GM21786 (cell line): ENCODE results near the gene HIVEP2.
A peak's percentile ranks its signal among the peaks of the same experiment; 100 is the strongest.

Experiments used
- ATAC-seq: cut with Tn5 transposase; IDR thresholded peaks from one replicate; pipeline ENCODE4 v1.9.1; 2021; ENCODE audit not compliant: unreplicated experiment

The HIVEP2 gene

GRCh38 chr6:142946181-142946923 is 1.4 kb upstream of the HIVEP2 start:
- ATAC-seq = no peak

DNA sequence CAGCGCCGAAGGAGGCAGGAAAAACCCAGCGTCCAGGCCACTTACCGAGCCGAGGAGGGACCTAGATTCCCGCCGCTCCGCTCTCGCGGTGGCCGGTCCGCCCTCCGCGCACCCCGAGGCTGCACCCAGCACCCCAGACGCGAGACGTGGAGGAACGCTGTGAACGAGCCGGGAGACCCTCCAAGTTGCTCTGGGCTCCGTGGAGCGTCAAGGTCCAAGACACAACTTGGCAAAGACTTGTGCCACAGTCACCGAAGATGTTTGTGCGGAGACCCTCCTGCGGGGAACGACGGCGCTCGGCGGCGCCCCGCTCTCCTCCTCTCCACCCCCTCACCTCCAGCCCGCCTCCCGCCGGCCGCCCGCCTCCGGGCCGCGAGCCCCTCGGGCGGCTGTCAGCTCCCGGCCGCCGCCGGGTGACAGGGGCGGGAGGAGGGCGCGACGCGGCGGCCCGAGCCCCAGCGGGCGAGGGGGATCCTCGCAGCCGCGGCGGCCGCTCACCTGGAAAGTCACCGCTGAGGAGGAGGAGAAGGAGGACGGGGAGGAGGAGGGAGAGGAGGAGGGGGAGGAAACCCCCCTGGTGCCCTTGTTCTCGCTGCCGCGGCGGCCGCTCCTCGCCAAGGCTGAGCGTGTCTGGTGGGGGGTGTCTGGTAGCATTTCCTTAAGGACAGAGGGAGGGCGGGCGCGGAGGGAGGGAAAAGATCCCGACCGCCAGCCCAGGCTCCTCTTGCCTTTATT is 637 bp upstream of the HIVEP2 start:
- no peak for ATAC-seq

DNA sequence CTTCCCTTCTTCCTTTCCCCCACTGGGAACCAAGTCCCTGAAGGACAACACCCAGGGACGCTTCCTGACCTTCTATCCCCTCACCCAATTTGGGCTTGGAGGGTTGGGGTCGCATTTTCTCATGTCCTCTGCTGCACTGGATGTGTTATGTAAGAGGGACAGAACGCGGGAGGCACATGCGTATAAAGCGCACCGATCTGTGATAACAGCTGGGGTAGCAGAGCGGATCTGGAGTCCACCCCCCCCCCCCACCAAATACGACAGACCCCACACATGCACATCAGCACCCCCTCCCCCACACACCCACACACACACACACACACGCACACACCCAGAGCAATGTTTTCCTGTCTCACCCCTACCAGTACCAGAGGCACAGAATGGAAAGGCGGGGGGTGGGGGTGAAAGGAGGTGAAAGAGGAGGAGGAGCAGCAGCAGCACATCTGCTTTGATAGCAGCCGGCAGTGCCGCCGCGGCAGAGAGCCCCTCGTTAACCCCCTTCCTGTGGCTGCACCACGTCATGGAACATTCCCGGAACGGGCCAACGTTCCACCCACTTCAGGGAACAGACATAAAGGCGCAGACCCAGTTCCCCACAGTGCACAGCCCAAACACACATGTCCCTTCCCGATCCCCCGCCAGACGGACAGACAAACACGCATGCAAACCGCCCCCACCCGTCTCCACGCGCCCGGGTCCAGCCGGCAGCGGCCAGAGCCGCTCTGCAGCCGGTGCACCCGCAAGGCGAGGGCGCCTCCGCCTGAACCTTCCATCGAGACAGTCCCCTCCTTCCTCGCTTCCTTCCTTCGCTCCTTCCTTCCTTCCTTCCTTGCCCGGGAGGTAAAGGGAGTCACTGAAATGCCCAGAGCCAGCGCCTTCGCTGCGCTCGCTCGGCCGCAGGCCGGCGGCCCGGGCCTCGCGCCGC is 590 bp downstream of the HIVEP2 start:
- ATAC-seq = no peak

- ATAC-seq = no peak
Observed at GRCh38 chr6:142943711-142944123, 1.3 kb downstream of the HIVEP2 start.

GRCh38 chr6:142942805-142943227 is 2.2 kb downstream of the HIVEP2 start:
- no peak for ATAC-seq

DNA sequence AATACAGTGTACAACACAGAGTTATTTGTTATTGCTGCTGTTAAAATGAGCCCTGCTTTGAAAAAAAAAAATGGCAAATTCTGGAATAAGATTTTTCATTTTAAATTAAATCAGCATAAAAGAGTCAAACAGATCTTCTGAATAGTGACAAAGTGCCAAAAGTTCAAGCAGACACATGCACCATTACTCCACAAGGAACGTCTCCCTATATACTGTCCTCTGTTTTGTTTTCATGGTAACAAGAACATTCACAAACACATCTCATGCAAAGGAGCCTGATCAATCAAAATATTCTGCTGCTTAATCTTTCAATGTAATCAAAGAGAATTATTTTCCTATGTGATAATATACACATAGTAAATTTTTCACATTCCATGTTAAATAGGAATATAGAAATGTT is 2.7 kb downstream of the HIVEP2 start:
- no peak for ATAC-seq

DNA sequence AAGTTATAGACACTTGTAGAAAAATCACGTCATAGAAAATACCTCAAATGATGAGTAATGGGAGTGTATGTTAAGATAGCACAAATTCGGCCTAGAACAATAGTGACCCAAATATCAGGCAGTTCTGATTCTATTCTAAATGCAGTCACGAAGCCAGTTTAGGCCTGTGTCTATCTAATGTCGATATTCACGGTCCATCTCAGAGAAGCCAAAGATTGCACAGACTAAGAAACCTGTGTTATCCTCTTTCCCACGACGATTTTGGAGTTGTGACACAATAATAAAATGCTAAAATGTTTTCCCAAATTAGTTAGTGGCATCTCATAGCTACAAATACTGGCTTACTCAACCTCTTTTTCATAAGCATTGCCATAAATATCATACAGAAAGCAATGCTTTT is 4.0 kb downstream of the HIVEP2 start:
- ATAC-seq = no peak

DNA sequence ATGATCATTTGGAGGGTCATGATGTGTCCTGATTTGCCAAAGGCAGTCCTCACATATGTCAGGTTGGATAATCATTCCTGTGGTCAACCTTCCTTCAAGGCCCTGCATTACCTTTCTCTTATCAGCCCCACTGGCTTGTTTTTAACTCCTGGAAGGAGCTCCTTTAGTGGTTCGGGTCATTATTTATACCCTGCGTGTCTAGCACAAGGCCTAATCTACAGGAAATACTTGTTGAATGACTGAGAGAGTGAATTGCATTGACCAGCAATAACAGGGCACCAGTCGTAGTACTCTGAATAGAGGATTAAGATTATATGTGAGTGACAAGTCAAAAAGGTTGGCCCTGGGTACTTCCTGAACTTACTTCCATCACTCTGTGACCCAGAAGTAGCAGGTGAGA is 4.5 kb downstream of the HIVEP2 start:
- no peak for ATAC-seq

DNA sequence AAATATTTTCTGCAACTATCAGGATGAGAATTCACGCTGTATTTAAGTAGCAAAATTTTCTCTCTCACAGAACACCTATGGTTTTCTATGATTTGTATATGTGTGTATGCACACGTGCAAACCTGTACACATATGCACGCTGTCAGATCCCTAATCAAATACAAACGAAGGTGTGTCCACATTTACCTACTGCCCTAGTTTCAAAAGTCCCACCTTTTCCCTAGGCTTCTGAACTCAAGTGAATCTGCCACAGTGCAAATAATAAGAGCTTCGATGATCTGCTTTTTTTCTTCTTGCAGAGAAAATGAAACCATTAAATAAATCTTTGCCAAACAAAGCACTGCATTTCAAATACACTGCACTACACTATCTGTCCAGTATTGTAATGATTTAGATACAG is 6.5 kb downstream of the HIVEP2 start:
- no peak for ATAC-seq

DNA sequence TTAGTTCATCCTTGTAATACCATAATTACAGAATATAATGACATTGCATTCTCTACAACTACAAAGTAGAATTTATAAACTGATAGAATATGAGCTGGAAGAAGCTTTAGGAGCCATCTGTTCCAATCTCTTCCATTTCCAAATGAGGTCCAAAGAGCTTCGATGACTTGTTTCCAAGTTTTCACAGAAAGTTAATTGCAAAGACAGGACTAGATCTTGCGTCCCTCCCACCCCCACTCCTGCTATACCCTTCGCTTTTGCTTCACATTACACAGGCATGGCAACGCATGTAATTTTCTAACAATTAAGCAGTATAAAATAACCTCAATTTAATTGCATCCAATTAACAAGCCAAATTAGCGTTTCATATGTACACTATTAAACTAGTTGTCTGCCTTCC is 7.0 kb downstream of the HIVEP2 start:
- no peak for ATAC-seq

DNA sequence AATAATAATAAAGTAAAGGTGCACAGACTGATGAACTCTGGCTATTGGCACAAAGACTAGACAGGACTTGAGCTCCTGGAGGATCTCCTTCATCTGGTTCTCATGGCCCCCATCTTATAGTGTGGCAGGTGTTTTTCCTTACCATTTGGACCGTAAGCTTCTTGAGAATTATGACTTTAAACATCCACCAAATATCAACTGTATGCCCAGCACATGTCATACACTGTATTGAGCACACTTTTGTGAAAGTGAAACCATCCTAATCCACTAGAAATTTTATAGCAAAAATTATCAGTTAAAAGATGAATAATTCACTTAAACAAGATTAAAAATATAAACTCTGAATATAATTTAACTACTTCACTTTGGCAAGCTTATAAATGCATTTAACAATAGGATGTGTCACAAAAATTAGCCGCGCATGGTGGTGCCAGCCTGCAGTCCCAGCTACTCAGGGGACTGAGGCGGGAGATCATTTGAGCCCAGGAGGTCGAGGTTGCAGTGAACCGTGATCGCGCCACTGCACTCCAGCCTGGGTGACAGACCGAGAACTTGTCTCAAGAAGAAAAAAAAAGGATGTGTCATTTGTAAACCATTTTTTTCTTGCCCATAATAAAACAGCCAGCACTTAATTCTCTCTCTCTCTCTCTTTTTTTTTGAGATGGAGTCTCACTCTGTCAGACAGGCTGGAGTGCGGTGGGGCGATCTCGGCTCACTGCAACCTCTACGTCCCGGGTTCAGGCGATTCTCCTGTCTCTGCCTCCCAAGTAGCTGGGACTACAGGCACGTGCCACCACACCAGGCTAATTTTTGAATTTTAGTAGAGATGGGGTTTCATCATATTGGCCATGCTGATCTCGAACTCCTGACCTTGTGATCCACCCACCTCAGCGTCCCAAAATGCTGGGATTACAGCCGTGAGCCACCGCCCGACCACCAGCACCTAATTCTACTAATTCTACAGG is 9.1 kb downstream of the HIVEP2 start:
- peak; percentile 60 for ATAC-seq

DNA sequence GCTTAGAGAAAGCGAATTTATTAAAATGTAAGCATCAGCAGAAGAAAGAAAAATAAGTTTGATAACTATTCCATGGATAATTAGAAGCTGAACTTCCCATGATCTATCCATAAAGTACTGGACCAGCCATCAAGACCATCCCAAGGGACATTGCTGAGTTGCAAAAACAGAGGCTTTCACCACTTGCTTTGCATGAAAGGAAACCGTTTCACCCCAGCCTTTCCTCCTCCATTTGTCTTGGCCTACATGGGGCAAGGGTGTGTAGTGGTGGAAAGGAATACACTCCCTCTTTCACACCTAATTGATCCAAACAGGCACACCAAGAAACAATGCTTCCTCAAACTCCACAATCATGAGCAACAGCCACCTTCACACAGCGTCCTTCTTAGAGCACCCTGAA is 10.4 kb downstream of the HIVEP2 start:
- ATAC-seq = peak; percentile 32

GRCh38 chr6:142934106-142934505 is 10.9 kb downstream of the HIVEP2 start:
- no peak for ATAC-seq

DNA sequence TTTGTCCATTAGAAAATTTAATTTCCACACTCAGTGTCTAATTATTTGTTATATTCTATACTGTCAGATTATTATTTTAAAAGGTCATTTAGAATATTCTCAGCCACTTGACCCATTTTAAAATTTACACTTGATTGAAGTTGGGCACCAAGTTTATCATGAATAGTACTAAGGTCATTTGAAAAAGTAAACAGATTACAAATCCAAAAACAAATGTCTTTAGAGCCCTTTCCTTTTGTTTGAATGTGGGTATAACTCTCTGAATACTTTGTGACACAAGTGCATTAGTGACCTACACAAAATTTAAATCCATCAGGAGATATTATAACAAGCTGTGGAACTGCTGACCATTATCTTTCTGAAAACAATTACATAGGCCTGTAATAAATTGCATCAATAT is 11.3 kb downstream of the HIVEP2 start:
- ATAC-seq = no peak

DNA sequence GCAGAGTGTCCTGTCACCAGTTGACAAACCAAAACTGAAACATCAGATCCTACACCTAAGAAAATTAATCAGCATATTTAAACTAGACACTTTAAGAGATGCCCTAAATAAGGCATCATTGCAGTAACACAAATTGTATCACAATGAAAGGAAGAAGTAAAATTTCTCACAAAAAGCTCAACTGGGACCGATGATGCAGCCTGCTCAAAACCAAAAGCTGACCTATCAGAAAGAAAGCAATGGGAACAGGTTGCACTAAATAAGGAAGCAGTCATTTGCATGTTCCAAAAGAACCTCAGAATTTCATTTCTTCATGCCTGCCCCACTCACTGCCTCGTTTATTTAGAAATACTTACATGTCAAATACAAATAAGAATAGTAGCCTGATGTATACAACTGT is 12.1 kb downstream of the HIVEP2 start:
- peak; percentile 34 for ATAC-seq

GRCh38 chr6:142929751-142930358 is 15.1 kb downstream of the HIVEP2 start:
- no peak for ATAC-seq

GRCh38 chr6:142927904-142928303 is 17.1 kb downstream of the HIVEP2 start:
- ATAC-seq = no peak

DNA sequence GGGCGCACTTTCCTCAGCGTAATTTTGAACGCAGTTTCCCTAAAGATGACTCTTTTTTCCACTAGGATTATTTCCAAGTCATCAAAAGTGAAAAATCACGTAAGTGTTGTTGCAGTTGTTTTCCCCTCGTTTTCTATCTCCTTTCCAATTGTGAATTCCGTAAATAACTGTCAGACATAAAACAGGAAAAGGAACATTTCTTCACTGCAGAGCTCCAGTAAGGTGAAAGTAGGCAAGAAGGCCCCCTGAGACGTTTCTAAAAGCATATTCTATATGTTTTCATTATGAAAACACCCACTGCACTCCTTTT is 17.8 kb downstream of the HIVEP2 start:
- no peak for ATAC-seq

DNA sequence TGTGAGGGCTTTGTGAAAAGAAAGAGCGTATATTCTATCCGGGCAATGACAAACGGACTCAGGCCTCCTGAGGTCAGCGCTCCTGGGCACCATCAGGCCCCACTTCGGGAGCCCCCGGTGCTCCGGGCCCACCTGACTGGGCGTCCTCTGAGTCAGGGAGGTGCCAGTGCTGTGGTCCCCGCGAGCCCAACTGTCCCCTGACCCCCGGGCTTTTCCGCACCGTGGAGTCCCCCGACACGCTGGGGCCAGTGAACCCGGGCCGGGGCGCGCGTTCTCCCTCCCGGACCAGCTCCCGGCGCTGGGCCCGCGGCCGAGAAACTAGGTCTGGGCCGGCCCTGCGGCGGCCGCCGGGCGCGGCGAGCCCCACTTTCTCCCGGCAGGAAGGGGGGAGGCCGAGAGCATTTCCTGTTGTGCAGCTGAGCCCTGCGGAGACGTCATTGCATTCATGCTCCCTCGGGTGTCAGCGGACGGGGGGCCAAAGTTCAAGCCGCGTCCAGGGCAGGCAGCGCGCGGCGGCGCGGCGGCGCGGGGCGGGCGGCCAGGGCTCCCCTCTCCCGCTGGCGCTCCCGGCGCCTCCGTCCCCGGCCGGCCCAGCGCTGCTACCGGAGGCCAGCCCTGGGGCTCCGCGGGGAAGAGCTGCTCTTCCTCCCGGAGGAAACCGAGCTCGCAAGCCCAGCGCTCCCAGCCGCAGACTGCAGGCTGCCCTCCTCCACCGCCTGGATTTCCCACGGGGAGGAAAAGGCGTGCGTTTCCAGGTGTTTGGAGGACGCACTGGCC is 18.3 kb downstream of the HIVEP2 start:
- ATAC-seq = peak; percentile 93

DNA sequence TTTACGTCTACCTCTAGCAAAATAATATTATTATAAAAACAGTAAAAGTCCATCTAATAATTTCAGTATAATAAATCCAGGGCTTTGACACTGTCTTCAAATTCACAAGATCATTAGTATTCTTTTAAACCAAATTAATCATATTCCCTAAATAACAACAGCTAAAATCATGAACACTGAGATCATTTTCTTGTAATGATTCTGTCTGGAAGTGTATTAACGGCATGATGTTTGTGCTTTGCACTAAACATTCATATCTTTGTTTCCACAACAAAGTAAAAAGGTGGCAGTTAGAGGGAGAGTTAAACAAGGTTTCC is 18.8 kb downstream of the HIVEP2 start:
- no peak for ATAC-seq
